HepG2 (cell line): Measurements from ENCODE around the gene EI24. TPM values are rescaled to one million over a fixed set of nuclear protein-coding genes. Genes with fewer than 3 reads are reported as not detected.
A peak's percentile ranks its signal among the peaks of the same experiment; 100 is the strongest.

Experiments used
- AHR ChIP-seq: IDR thresholded peaks from 2 replicates; pipeline ENCODE4 v1.6.1; 2018; ENCODE audit warnings: missing genetic modification reagents, missing compliant biosample characterization
- DNMT1 ChIP-seq: sonication (generic); formaldehyde crosslinking; IDR thresholded peaks from 2 replicates; pipeline ENCODE4 v1.5.1; 2020; ENCODE audit warnings: mild to moderate bottlenecking, missing genetic modification reagents
- DR1 ChIP-seq: sonication (generic); formaldehyde crosslinking; IDR thresholded peaks from 2 replicates; pipeline ENCODE4 v1.8.0; 2021; ENCODE audit warnings: mild to moderate bottlenecking, missing genetic modification reagents, inconsistent platforms
- KDM5A ChIP-seq: fragments of 200-600 bp; sonication (generic); IDR thresholded peaks from 2 replicates; pipeline ENCODE4 v1.7.0; 2018; ENCODE audit warnings: antibody characterized with exemption, mild to moderate bottlenecking, low read length, borderline replicate concordance
- NCOR1 ChIP-seq: fragments of 200-600 bp; sonication (generic); IDR thresholded peaks from 2 replicates; pipeline ENCODE4 v1.7.0; 2017; ENCODE audit warnings: antibody characterized with exemption, low read length, borderline replicate concordance
- NR2F1 ChIP-seq, 2 experiments: fragments of 450-650 bp in 1 of 2; formaldehyde crosslinking in 1 of 2; IDR thresholded peaks; 2 replicates each; pipeline versions ENCODE4 v1.5.0 to v1.6.1; 2016 to 2020; ENCODE audit warnings: mild to moderate bottlenecking in 1 of 2, missing compliant biosample characterization in 1 of 2, missing genetic modification reagents in 1 of 2, moderate library complexity in 1 of 2
- RBM22 ChIP-seq: fragments of 200-400 bp; formaldehyde crosslinking; optimal IDR thresholded peaks from 2 replicates; pipeline ENCODE3; 2017; ENCODE audit warnings: mild to moderate bottlenecking, low read length, moderate library complexity
- SNAI1 ChIP-seq: sonication (generic); formaldehyde crosslinking; IDR thresholded peaks from 2 replicates; pipeline ENCODE4 v1.5.0; 2020; ENCODE audit warnings: mild to moderate bottlenecking, missing genetic modification reagents, borderline replicate concordance
- ZBTB21 ChIP-seq: sonication (generic); formaldehyde crosslinking; IDR thresholded peaks from 2 replicates; pipeline ENCODE4 v1.4.0; 2020; ENCODE audit warnings: missing genetic modification reagents
- ZFP1 ChIP-seq: IDR thresholded peaks from 2 replicates; pipeline ENCODE4 v1.6.1; 2016
- ZFP62 ChIP-seq: sonication (generic); formaldehyde crosslinking; IDR thresholded peaks from 2 replicates; pipeline ENCODE4 v1.4.0; 2020; ENCODE audit warnings: missing genetic modification reagents
- ZNF101 ChIP-seq: sonication (generic); formaldehyde crosslinking; IDR thresholded peaks from 2 replicates; pipeline ENCODE4 v1.4.0; 2020; ENCODE audit warnings: mild to moderate bottlenecking, low read depth, missing genetic modification reagents, borderline replicate concordance
- ZNF136 ChIP-seq: sonication (generic); formaldehyde crosslinking; IDR thresholded peaks from 2 replicates; pipeline ENCODE4 v1.8.1; 2022; ENCODE audit warnings: low read depth, mild to moderate bottlenecking, moderate library complexity, missing genetic modification reagents
- ZNF30 ChIP-seq: sonication (generic); formaldehyde crosslinking; IDR thresholded peaks from 2 replicates; pipeline ENCODE4 v1.5.0; 2020; ENCODE audit warnings: mild to moderate bottlenecking, missing genetic modification reagents
- ZNF549 ChIP-seq: sonication (generic); formaldehyde crosslinking; IDR thresholded peaks from 2 replicates; pipeline ENCODE4 v1.5.0; 2020; ENCODE audit warnings: missing genetic modification reagents
- ZNF775 ChIP-seq: sonication (generic); formaldehyde crosslinking; IDR thresholded peaks from 2 replicates; pipeline ENCODE4 v1.4.0; 2020; ENCODE audit warnings: missing genetic modification reagents, mild to moderate bottlenecking, moderate library complexity, borderline replicate concordance
- polyA plus RNA-seq, 8 experiments: library from polyadenylated mRNA; depleted of rRNA in 3 of 8; stranded (reverse) in 7 of 8; unstranded in 1 of 8; fragments of >200 nt; fragmentation: Illumina TruSeq in 4 of 8; extraction: Trizol in 4 of 8; gene quantifications; 2 replicates each; pipeline versions ENCODE4 v1.2.1 to v1.2.3, GENCODE V29; 2011 to 2016; ENCODE audit warnings: low read depth in 4 of 8, missing spikeins in 1 of 8, mixed read lengths in 1 of 8; ENCODE audit not compliant: insufficient read depth in 1 of 8
- total RNA-seq, 5 experiments: library from RNA; depleted of rRNA; stranded (reverse); fragments of >200 nt; fragmentation: Illumina TruSeq; extraction: Trizol; gene quantifications; 2 replicates each; pipeline ENCODE4 v1.2.3, GENCODE V29; 2016; ENCODE audit warnings: low read depth in 1 of 5
- TF ChIP-seq, protein P1 (sequence below): sonication (generic); formaldehyde crosslinking; IDR thresholded peaks from 2 replicates; pipeline ENCODE4 v1.8.0; 2022; ENCODE audit warnings: low read depth, missing genetic modification reagents
- TF ChIP-seq, protein P2 (sequence below), 2 experiments: sonication (generic) in 1 of 2; formaldehyde crosslinking in 1 of 2; IDR thresholded peaks; 2 replicates each; pipeline versions ENCODE4 v1.4.0 to v1.6.1; 2018 to 2020; ENCODE audit warnings: missing genetic modification reagents in 2 of 2, borderline replicate concordance in 1 of 2, low read depth in 1 of 2, mild to moderate bottlenecking in 1 of 2, missing biosample characterization in 1 of 2
- TF ChIP-seq, protein P3 (sequence below): sonication (generic); formaldehyde crosslinking; IDR thresholded peaks from 2 replicates; pipeline ENCODE4 v1.9.0; 2021; ENCODE audit warnings: missing genetic modification reagents, borderline replicate concordance

The EI24 gene
- total and polyA plus RNA-seq, 2 of the 13 experiments (the other 11 are each of a cell fraction or from before 2014, with no cell fraction given), result 84.7 to 126 TPM

DNA sequence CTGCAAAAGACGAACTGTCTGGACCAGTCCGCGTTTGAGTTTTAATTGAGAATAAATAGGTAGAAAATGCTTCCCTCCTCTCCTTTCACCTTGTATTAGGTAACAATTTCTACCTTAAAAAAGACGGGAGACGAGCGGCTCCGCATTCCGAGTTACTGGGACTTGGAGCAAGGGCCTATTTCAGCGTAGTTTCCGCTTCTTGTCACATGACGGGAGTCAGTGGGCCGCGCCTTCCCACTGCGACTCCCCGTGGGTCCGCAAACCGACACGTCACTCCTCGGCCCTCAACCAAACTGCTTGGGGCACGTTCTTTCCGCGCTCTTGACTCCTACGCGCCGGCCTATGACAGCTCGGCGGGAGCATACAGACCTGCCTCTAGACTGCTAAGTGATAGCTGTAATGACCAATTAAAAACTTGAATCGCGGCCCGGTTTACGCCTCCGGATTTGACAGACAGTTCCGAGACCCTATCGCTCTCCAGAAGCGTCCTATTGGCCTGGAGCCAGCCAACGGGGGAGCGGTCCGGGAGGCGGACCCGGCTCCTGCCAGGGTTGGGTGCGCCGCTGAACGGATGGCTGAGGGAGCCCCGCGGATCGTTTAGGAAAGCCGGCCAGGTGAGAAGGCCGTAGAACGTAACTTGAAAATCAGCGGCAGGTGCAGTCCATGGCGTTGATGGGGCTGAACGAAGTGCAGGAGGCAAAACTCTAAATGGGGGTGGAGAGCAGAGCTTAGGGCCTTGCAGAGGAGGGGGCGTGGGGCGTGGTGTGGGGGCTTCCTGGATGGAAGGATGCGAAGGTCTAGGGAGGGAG lies 23.2 kb downstream of the EI24 start, which contains the start of gene STT3A (continued):
- TF ChIP-seq ZFP62 (CRISPR knock-in tag) (no peak), AHR (CRISPR knock-in tag) (no peak), NCOR1 (0 out of 2 replicates have a peak, but pooled peaks have one; percentile 20), ZBTB21 (CRISPR knock-in tag) (no peak), NR2F1 (CRISPR knock-in tag; IDR thresholded peaks at IDR 0.05) (no peak), ZNF775 (CRISPR knock-in tag) (no peak), ZNF136 (CRISPR knock-in tag) (no peak), ZNF549 (CRISPR knock-in tag) (no peak), ZFP1 (CRISPR knock-in tag) (no peak; the same call in 1 of the 2 replicates), SNAI1 (CRISPR knock-in tag) (0 out of 2 replicates have a peak, but pooled peaks have one; percentile 37), RBM22 (no peak), ZNF30 (CRISPR knock-in tag) (no peak), KDM5A (peak; percentile 90), DNMT1 (CRISPR knock-in tag) (no peak), DR1 (peak; percentile 66), ZNF101 (CRISPR knock-in tag) (no peak)
- TF ChIP-seq, protein P1, sequence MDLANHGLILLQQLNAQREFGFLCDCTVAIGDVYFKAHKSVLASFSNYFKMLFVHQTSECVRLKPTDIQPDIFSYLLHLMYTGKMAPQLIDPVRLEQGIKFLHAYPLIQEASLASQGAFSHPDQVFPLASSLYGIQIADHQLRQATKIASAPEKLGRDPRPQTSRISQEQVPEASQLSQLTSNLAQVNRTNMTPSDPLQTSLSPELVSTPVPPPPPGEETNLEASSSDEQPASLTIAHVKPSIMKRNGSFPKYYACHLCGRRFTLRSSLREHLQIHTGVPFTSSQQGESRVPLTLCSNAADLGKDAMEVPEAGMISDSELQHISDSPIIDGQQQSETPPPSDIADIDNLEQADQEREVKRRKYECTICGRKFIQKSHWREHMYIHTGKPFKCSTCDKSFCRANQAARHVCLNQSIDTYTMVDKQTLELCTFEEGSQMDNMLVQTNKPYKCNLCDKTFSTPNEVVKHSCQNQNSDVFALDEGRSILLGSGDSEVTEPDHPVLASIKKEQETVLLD (CRISPR knock-in tag), result peak; percentile 62; the same call in 1 of the 2 replicates
- TF ChIP-seq, protein P2, sequence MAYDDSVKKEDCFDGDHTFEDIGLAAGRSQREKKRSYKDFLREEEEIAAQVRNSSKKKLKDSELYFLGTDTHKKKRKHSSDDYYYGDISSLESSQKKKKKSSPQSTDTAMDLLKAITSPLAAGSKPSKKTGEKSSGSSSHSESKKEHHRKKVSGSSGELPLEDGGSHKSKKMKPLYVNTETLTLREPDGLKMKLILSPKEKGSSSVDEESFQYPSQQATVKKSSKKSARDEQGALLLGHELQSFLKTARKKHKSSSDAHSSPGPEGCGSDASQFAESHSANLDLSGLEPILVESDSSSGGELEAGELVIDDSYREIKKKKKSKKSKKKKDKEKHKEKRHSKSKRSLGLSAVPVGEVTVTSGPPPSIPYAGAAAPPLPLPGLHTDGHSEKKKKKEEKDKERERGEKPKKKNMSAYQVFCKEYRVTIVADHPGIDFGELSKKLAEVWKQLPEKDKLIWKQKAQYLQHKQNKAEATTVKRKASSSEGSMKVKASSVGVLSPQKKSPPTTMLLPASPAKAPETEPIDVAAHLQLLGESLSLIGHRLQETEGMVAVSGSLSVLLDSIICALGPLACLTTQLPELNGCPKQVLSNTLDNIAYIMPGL (CRISPR knock-in tag; IDR thresholded peaks at IDR 0.05; ENCODE audit: borderline replicate concordance in 1 of 2, low read depth in 1 of 2), result peak; percentile 65 to 69; a peak in 3 of 4 replicates
- TF ChIP-seq, protein P3, sequence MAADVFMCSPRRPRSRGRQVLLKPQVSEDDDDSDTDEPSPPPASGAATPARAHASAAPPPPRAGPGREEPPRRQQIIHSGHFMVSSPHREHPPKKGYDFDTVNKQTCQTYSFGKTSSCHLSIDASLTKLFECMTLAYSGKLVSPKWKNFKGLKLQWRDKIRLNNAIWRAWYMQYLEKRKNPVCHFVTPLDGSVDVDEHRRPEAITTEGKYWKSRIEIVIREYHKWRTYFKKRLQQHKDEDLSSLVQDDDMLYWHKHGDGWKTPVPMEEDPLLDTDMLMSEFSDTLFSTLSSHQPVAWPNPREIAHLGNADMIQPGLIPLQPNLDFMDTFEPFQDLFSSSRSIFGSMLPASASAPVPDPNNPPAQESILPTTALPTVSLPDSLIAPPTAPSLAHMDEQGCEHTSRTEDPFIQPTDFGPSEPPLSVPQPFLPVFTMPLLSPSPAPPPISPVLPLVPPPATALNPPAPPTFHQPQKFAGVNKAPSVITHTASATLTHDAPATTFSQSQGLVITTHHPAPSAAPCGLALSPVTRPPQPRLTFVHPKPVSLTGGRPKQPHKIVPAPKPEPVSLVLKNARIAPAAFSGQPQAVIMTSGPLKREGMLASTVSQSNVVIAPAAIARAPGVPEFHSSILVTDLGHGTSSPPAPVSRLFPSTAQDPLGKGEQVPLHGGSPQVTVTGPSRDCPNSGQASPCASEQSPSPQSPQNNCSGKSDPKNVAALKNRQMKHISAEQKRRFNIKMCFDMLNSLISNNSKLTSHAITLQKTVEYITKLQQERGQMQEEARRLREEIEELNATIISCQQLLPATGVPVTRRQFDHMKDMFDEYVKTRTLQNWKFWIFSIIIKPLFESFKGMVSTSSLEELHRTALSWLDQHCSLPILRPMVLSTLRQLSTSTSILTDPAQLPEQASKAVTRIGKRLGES, result no peak
